Neural cell (in vitro differentiated cells): Measurements from ENCODE around the gene GADL1. TPM values are rescaled to one million over a fixed set of nuclear protein-coding genes. Genes with fewer than 3 reads are reported as not detected.

Experiments
- H2AFZ ChIP-seq: fragments of 200-600, 300-800 bp; sonication (generic), shearing (Covaris generic); 2 replicates; pipeline ENCODE4 v1.6.0; 2014; ENCODE audit warnings: low read depth, mild to moderate bottlenecking, antibody characterized with exemption, low read length, moderate library complexity
- H3F3A ChIP-seq: fragments of 200-600 bp; shearing (Covaris generic); 2 replicates; pipeline ENCODE4 v1.6.1; 2016; ENCODE audit warnings: mild to moderate bottlenecking, moderate library complexity, mixed read lengths, antibody characterized with exemption, low read length; ENCODE audit not compliant: insufficient read depth, poor library complexity, severe bottlenecking
- H3K27ac ChIP-seq: fragments of 200-600, 300-800 bp; sonication (generic), shearing (Covaris generic); 2 replicates; pipeline ENCODE4 v1.5.1; 2014; ENCODE audit warnings: mild to moderate bottlenecking, low read length, moderate library complexity
- H3K27me3 ChIP-seq: fragments of 300-800, 200-600 bp; sonication (generic), shearing (Covaris generic); 2 replicates; pipeline ENCODE4 v1.6.0; 2014; ENCODE audit warnings: mild to moderate bottlenecking, low read depth, low read length, moderate library complexity; ENCODE audit not compliant: insufficient read depth
- H3K36me3 ChIP-seq: fragments of 300-800, 200-600 bp; sonication (generic), shearing (Covaris generic); 2 replicates; pipeline ENCODE4 v1.5.1; 2014; ENCODE audit warnings: mild to moderate bottlenecking, antibody characterized with exemption, low read length, moderate library complexity; ENCODE audit not compliant: insufficient read depth
- H3K4me2 ChIP-seq: fragments of 300-800, 200-600 bp; sonication (generic), shearing (Covaris generic); 2 replicates; pipeline ENCODE4 v1.6.0; 2014; ENCODE audit warnings: mild to moderate bottlenecking, low read length
- H3K4me3 ChIP-seq: fragments of 300-800, 200-600 bp; sonication (generic), shearing (Covaris generic); 2 replicates; pipeline ENCODE4 v1.5.1; 2014; ENCODE audit warnings: mild to moderate bottlenecking, low read length, moderate library complexity
- H3K79me2 ChIP-seq: fragments of 200-600 bp; shearing (Covaris generic); replicated peaks from 2 replicates; pipeline ENCODE4 v1.6.0; 2014; ENCODE audit warnings: mild to moderate bottlenecking, low read length, moderate library complexity; ENCODE audit not compliant: insufficient read depth
- H3K9ac ChIP-seq: fragments of 300-800, 200-600 bp; sonication (generic), shearing (Covaris generic); 2 replicates; pipeline ENCODE4 v1.6.1; 2016; ENCODE audit warnings: mild to moderate bottlenecking, low read length, mixed read lengths
- H3K9me2 ChIP-seq: fragments of 200-600 bp; shearing (Covaris generic); 2 replicates; pipeline ENCODE4 v1.6.1; 2016; ENCODE audit warnings: mild to moderate bottlenecking, low read length, mixed read lengths; ENCODE audit not compliant: insufficient read depth
- H3K9me3 ChIP-seq: fragments of 200-600, 300-800 bp; sonication (generic), shearing (Covaris generic); 2 replicates; pipeline ENCODE4 v1.6.1; 2016; ENCODE audit warnings: mild to moderate bottlenecking, mixed run types, low read length, moderate library complexity, mixed read lengths
- H4K20me1 ChIP-seq: fragments of 200-600 bp; shearing (Covaris generic); 2 replicates; pipeline ENCODE4 v1.6.1; 2016; ENCODE audit warnings: mild to moderate bottlenecking, mixed run types; ENCODE audit not compliant: insufficient read depth
- CTCF ChIP-seq: fragments of 450-650 bp; IDR thresholded peaks from 2 replicates; pipeline ENCODE4 v1.5.1; 2014; ENCODE audit warnings: antibody characterized with exemption, mild to moderate bottlenecking, moderate library complexity; ENCODE audit not compliant: poor library complexity, severe bottlenecking
- EP300 ChIP-seq: fragments of 450-650 bp; conservative IDR thresholded peaks from 2 replicates; pipeline ENCODE4 v1.6.1; 2014; ENCODE audit warnings: antibody characterized with exemption, mild to moderate bottlenecking, moderate library complexity; ENCODE audit not compliant: poor library complexity, severe bottlenecking
- EZH2 ChIP-seq: fragments of 200-600, 300-800 bp; shearing (Covaris generic), sonication (generic); IDR thresholded peaks from 2 replicates; pipeline ENCODE4 v1.6.1; 2014; ENCODE audit warnings: antibody characterized with exemption, low read length, borderline replicate concordance, mild to moderate bottlenecking; ENCODE audit not compliant: insufficient read depth, poor library complexity, severe bottlenecking
- MXI1 ChIP-seq: fragments of 450-650 bp; conservative IDR thresholded peaks from 2 replicates; pipeline ENCODE4 v1.6.1; 2014; ENCODE audit warnings: antibody characterized with exemption, mild to moderate bottlenecking; ENCODE audit not compliant: poor library complexity, severe bottlenecking
- POLR2AphosphoS5 ChIP-seq: IDR thresholded peaks from 2 replicates; pipeline ENCODE4 v1.6.1; 2012
- RAD21 ChIP-seq: fragments of 450-650 bp; conservative IDR thresholded peaks from 2 replicates; pipeline ENCODE4 v1.6.1; 2014; ENCODE audit warnings: antibody characterized with exemption, mild to moderate bottlenecking, moderate library complexity
- SMC3 ChIP-seq: fragments of 450-650 bp; conservative IDR thresholded peaks from 2 replicates; pipeline ENCODE4 v1.6.1; 2014; ENCODE audit warnings: antibody characterized with exemption, mild to moderate bottlenecking, moderate library complexity; ENCODE audit not compliant: poor library complexity
- TAF1 ChIP-seq: IDR thresholded peaks from 2 replicates; pipeline ENCODE4 v1.6.1; 2012; ENCODE audit warnings: low read depth
- polyA plus RNA-seq: library from polyadenylated mRNA; depleted of rRNA; stranded (reverse); fragments of >200 nt; gene quantifications from 2 replicates; pipeline ENCODE4 v1.2.3, GENCODE V29; 2014
- TF ChIP-seq, protein P1 (sequence below): IDR thresholded peaks from 2 replicates; pipeline ENCODE4 v1.6.1; 2012; ENCODE audit warnings: borderline replicate concordance

The GADL1 gene
- polyA plus RNA-seq, 1 donor from 2014 or later: not detected

- H3K36me3 ChIP-seq: no peaks in the 10 kb centered on the region
- no peak overlapping the region for H3K4me3 ChIP-seq
- H3K79me2 ChIP-seq: no peaks in the 10 kb centered on the region
- no peak overlapping the region for H3K4me2 ChIP-seq
- no peak overlapping the region for H3K27ac ChIP-seq
- no peaks in the 10 kb centered on the region for H3K9me2 ChIP-seq
- H3F3A ChIP-seq: no peaks in the 10 kb centered on the region
- no peak for TF ChIP-seq EP300
- TF ChIP-seq, protein P1, sequence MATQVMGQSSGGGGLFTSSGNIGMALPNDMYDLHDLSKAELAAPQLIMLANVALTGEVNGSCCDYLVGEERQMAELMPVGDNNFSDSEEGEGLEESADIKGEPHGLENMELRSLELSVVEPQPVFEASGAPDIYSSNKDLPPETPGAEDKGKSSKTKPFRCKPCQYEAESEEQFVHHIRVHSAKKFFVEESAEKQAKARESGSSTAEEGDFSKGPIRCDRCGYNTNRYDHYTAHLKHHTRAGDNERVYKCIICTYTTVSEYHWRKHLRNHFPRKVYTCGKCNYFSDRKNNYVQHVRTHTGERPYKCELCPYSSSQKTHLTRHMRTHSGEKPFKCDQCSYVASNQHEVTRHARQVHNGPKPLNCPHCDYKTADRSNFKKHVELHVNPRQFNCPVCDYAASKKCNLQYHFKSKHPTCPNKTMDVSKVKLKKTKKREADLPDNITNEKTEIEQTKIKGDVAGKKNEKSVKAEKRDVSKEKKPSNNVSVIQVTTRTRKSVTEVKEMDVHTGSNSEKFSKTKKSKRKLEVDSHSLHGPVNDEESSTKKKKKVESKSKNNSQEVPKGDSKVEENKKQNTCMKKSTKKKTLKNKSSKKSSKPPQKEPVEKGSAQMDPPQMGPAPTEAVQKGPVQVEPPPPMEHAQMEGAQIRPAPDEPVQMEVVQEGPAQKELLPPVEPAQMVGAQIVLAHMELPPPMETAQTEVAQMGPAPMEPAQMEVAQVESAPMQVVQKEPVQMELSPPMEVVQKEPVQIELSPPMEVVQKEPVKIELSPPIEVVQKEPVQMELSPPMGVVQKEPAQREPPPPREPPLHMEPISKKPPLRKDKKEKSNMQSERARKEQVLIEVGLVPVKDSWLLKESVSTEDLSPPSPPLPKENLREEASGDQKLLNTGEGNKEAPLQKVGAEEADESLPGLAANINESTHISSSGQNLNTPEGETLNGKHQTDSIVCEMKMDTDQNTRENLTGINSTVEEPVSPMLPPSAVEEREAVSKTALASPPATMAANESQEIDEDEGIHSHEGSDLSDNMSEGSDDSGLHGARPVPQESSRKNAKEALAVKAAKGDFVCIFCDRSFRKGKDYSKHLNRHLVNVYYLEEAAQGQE: no peak
- no peak for TF ChIP-seq EZH2
- no peak for TF ChIP-seq RAD21
- TF ChIP-seq CTCF: no peak
- TF ChIP-seq MXI1: no peak
- TF ChIP-seq TAF1: no peak
- TF ChIP-seq SMC3: no peak
- TF ChIP-seq POLR2AphosphoS5: no peak
- H3K9me3 ChIP-seq: no peaks in the 10 kb centered on the region
- no peak overlapping the region for H2AFZ ChIP-seq
- H3K27me3 ChIP-seq: no peaks in the 10 kb centered on the region
- no peaks in the 10 kb centered on the region for H4K20me1 ChIP-seq
- H3K9ac ChIP-seq: no peak overlapping the region
Measured at GRCh38 chr3:30913176-30913575, 18.7 kb upstream of the GADL1 start.

DNA sequence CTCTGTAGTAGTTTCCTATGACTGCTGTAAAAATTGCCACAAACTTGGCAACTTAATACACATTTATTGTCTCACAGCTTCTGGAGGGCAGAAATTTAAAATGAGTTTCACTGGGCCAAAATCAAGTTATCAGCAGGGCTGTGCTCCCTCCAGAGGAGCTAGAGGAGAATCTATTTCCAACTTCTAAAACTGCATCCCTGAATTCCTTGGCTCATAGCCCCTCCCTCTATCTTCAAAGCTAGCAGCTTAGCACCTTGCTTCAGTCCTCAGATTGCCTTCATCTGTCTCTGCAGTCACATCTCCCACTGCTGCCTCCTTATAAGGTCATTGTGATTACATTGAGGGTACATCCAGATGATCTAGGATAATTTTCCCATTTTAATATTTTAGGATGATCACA lies 17.8 kb upstream of the GADL1 start:
- Histone ChIP-seq H3F3A (no peaks in the 10 kb centered on the region), H3K79me2 (no peaks in the 10 kb centered on the region)

More for the DNA sequence above, 17.8 kb upstream of the GADL1 start:
- H3K36me3 ChIP-seq: no peaks in the 10 kb centered on the region
- no peak overlapping the region for H2AFZ ChIP-seq
- H3K4me3 ChIP-seq: no peak overlapping the region
- H3K9me2 ChIP-seq: no peaks in the 10 kb centered on the region
- H3K27me3 ChIP-seq: no peaks in the 10 kb centered on the region
- no peak overlapping the region for H3K4me2 ChIP-seq
- TF ChIP-seq POLR2AphosphoS5 (no peak), EP300 (no peak), SMC3 (no peak), RAD21 (no peak), EZH2 (no peak)
- TF ChIP-seq, protein P1: no peak
- no peak overlapping the region for H3K27ac ChIP-seq
- H4K20me1 ChIP-seq: no peaks in the 10 kb centered on the region
- no peak overlapping the region for H3K9ac ChIP-seq
- no peaks in the 10 kb centered on the region for H3K9me3 ChIP-seq
